Measurements from ENCODE around the gene GSTA4.
"Not testable (repeated sequence)": the region's sequence is repeated elsewhere in the genome, so short reads cannot be mapped to it uniquely, and the experiment has no call there.

Gene GSTA4

DNA sequence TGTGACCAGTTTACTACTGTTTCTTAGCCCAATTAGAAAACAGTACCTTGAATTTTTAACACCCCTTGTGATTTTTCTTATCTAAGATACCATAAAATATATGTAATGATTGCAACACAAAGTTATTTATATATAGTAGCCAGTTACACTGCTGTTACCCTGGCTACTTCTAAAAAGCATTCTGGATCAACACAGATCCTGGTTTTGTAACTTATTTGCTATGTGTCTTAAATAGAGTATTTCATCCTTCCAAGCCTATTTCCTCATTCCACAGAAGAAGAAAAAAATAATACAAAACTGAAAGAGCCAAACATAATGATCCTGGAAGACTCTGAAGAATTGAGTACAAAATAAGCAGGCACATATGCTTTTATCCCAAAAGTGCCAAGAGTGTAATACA lies 19.0 kb upstream of the GSTA4 start:
- no peak for DNase-seq (ENCODE audit: low read depth)

DNA sequence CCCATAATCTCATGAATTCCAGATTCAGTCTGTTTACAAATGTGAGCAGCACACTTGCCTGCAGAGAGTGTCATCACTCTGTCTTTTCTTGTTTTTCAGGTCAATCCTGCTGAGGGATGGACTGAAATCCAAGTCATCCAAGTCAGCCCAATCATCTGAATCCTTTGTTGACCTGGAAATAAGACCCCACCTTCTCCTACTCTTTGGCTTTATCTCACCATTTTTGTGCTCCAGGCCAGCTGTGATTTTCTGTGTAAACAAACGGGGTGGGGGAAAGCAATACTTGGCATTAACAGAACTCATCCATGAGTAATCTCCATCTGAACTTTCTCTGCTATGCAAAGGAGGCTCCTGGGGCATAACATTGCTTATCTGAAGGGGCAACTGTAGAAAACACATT lies 16.9 kb upstream of the GSTA4 start:
- DNase-seq (ENCODE audit: low read depth) = no peak

DNA sequence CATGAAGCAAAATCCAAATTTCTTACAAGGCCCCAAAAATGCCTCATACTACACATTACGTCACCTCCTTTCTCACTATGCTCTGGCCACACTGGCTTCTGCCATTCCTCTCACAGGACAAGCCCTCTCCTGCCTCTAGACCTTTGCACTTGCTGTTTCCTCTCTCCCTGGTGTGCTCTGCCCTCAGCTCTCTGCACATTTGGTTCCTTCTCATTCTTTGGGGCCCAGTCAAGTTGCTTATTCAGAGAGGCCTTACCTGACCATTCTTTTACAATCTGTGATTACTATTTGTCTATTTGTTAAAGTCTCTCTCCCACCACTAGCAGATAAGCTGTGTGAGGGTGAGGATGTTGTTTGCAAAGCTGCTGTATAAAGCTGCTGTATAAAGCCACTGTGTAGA lies 15.4 kb upstream of the GSTA4 start:
- DNase-seq (ENCODE audit: low read depth) = no peak

DNA sequence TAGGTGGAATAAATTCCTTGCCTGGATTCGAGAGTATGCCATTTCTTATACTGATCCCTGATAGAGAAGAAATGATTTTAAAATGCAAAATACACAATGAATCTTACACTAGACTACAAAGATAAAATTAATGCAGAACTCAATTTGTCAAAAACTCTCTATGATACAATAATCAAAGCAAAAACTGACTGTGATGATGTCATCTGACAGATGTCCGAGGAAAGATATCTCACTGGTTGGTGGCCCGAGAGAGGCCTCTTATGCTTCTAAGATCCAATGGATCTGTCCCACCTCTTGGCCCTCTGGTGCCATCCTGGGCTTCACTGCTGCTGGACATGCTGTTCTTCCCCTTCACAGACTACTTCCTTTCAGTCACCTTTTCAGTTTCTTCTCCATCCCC lies 14.4 kb upstream of the GSTA4 start:
- DNase-seq (ENCODE audit: low read depth) = no peak

DNA sequence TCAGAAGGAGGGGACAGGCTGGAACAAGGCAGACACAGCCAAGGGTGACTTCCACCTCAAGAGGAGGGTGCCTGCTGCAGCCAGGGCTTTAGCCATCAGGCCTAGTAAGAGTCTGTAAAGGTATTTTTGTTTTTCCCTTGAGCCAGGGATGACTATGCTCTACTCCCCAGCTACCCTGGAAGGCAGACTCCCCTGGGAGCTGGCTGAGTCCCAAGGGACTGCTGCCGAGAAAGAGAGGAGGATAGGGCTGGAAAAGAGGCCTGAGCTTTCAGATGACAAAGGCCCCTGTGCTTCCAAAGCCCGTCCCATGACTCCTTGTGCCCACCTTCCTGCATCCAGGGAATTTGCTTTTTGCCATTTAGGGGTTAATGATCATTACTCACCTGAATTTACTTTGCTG lies 14.0 kb upstream of the GSTA4 start:
- DNase-seq (ENCODE audit: low read depth) = no peak

DNA sequence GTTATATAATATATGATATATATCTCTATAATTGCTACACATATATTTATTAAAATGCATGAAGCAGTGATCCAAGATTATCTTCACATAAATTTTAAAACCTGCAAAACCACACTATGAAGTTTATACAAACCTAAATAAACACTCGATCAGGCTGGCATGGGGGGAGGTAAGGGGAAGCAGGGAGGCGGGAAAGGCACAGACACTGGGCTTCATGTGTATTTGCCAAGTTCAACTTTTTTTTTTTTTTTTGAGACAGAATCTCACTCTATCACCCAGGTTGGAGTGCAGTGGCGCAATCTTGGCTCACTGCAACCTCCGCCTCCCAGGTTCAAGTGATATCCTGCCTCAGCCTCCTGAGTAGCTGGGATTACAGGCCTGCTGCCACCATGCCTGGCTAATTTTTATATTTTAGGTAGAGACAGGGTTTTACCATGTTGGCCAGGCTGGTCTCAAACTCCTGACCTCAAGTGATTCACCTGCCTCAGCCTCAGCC lies 13.2 kb upstream of the GSTA4 start:
- not testable (repeated sequence) for DNase-seq (ENCODE audit: low read depth)

DNA sequence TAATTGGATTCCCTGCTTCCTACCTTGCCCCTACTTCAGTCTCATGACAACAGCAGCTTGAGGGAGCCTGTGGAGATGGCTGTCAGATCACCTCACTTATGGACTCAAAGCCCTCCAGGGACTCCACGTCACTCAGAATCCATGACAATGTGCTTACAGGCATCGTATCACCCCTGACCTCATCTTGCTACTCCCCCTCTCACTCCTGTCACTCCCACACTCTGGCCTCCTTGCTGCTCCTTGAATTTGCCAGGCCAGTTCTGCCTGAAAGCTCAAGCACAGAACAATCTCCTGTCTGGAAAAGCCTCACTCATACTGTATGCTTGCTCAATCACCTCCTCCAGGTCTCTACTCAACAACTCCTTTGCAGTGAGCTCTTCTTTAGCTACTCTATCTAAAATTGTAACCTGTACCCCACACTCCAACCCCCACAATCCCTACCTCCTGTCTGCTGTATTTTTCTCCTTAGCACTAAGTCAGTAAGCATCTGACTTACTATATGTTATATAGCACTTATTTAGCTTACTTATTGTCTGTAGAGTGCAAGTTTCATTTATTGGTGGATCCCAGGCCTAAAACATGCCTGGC lies 10.7 kb upstream of the GSTA4 start:
- DNase-seq (ENCODE audit: low read depth) = no peak

DNA sequence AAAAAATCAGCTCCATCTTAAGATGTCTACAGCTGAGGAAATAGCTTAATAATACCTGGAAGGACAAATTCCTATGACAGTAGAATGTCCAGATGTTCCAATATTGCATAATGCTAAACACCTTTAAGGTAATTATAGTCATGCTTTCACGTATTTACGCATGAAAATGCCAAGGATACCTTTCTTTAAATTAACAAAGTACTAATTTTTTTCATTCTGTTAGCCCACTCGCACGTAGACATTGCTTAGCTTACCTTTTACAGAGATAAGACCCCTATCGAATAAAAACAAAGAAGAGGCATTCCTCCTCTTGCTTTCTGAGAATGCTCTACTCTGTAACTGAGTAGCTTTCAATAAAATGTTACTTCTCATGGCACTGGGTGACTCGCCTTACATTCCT lies 4.4 kb upstream of the GSTA4 start:
- DNase-seq (ENCODE audit: low read depth) = no peak

DNA sequence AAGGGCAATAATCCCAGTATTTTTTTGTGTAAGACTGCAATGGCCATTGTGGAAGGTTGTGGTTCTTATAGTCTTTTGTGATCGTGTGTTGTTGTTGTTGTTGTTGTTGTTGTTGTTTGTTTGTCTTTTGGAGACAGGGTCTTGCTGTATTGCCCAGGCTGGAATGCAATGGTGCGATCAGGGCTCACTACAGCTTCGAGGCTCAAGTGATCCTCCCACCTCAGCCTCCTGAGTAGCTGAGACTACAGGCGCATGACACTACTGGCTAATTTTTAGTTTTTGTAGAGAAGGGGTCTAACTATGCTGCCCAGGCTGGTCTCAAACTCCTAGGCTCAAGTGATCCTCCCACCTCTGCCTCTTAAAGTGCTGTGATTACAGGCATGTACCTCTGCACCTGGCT lies 3.5 kb upstream of the GSTA4 start:
- no peak for DNase-seq (ENCODE audit: low read depth)

DNA sequence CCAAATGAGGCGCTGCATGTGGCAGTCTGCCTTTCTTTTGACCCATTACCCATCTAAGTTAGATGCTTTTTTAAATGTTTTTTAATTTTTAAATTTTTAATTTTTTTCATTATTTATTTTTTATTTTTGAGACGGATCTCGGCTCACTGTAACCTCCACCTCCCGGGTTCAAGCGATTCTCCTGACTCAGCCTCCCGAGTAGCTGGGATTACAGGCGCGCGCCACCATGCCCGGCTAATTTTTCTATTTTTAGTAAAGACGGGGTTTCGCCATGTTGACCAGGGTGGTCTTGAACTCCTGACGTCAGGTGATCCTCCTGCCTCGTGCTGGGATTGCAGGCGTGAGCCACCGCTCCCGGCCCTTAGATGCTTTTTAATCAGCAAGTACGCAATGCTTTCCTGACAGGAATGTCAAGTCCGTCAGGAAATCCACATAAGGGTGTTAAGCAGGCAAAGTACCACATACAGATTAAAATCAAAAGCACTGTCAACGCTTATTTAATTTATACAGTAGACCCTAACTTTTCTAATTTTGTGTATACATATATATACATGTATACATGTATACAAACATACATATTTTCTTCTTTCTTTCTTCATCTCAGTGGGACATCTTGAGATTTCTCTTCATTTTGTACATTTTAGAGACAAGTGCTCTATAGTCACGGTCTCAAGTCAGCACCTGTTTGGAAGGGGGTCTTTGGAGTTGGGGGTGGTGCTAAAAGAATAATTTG lies 995 bp upstream of the GSTA4 start:
- DNase-seq (ENCODE audit: low read depth) = peak; percentile 73

DNA sequence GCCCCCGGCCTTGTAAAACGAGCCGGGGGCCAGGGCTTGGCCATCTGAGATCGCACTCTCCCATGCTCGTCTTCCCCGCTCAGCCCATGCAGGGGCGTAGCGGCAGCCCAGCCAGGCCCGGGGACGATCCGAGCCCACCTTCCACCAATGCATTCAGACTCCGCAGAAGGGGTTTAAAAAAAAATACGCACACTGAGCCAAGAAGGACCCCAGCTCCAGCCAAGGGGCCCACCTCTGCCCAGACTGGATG lies 320 bp downstream of the GSTA4 start:
- DNase-seq (ENCODE audit: low read depth) = no peak

DNA sequence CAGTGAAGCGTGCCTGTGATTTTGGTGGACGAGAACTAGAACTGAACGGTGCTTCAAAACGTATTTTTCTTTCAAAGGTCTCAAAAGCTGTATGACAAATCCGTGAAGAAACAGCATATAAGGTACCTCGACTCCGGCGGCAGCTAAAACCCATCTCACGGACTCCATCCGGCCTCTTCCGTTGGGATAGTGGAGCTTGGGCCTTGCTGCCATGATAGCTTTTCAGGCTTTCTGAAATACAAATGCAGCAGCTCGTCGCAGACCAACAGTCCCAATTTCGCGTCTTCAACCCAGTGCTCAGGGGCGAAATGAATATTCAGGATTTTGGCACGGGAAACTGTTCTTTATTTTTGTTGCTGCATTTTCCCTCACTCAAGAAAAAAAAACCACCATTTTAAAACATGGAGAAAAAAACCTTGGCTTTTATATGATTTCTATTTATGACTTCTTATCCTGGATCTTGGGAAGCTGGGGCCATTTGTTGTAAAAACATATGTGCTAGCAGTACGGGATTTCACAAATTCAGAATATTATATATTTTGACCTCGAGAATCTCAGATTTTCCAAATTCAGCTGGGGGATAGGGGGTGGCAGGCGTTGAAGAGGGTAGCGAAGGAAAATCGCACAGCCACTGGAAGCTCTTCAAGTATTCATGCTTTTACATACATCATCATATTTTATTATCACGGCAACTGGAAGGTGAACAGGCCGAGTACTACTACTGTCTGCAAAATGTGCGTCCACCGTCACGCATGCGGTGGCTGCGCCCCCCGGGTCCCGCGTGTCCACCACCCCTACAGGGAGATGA lies 849 bp downstream of the GSTA4 start:
- DNase-seq (ENCODE audit: low read depth) = no peak

DNA sequence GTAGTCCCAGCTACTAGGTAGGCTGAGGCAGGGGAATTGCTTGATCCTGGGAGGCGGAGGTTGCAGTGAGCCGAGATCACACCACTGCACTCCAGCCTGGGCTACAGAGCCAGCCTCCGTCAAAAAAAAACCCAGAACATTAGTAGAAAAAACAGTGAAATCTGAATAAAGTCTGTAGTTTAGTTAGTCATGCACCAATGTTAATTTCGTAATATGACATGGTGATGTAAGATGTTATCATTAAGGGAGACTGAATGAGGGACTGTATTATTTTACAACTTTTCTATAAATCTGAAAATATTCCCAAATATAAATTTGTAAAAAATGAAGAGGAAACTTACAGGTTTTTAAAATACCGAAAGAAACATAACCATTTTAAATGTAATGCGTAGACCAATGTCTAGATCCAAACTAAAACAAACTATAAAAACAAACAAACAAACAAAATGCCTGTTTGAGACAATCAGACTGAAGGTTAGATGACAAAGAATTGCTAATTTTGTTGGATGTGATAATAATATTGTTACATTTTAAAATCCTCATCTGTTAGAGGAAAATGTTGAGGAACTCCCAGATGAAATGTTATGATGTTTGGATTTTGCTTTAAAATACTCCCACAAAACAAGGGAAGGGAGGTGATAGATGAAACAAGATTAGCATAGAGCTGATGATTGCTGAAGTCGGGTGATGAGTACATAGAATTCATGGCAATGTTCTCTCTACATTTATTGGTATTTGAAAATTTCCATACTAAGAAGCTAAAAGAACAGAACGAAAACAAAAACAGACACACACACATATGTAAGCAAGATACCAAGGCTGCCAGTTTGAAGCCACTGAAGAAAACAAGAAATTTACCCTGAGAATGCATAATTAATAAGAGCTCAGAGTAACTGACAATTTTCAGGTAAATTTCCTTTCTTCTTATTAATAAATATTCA lies 1.8 kb downstream of the GSTA4 start:
- no peak for DNase-seq (ENCODE audit: low read depth)

DNA sequence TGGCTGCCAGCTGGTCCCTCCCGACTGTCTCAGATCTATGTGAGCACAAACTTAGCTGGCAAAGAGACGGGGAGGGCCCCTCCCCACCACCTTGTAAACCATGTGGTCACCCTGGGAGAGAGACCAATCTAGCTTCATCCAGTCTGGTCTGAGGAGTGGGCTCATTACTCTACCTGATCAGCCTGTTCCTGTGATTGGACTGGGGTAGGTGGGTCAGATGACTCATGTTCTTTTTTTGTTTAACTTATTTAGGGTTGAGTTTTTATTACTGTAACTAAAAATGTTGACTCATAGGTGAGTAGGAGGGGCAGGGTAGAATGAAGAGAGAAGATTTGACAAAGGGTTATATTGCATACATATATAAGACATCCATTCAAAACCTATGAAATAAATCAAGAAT lies 4.7 kb downstream of the GSTA4 start:
- DNase-seq (ENCODE audit: low read depth) = no peak

DNA sequence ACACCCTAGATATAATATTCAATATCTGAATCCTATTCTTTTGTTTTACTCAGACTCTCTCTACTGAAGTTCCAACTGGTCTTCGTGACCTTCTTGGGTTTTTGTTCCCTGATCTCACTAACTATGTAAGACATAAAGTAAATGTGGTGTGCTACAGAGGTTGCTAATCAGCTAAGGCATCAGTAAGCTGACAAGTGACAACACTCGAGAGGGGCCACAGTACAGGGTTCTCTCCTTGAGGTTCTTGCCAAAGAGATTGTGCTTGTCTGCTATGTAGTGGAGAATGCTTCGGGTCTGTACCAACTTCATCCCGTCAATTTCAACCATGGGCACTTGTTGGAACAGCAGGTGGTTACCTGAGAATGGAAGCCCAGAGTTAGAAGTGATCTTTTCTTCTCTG lies 9.9 kb downstream of the GSTA4 start:
- no peak for DNase-seq (ENCODE audit: low read depth)

DNA sequence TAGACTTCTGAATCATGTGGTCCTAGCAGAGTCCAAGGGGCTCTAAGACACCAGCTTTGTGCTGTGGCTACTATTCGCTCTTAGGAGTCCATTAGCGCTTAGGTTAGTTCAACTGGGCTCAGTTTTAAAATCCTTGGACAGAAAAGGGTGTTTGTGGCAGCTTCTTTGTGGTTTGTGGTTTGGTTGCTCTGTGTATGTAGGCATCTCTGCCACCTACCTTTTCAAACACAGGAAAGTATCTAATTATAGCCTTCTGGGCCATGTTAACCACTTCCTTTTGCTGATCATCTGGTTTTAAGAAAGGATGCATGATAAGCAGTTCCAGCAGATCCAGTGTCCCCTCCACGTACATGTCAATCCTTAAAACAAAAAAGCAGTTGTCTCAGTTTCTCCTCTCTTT lies 10.8 kb downstream of the GSTA4 start:
- DNase-seq (ENCODE audit: low read depth) = no peak

DNA sequence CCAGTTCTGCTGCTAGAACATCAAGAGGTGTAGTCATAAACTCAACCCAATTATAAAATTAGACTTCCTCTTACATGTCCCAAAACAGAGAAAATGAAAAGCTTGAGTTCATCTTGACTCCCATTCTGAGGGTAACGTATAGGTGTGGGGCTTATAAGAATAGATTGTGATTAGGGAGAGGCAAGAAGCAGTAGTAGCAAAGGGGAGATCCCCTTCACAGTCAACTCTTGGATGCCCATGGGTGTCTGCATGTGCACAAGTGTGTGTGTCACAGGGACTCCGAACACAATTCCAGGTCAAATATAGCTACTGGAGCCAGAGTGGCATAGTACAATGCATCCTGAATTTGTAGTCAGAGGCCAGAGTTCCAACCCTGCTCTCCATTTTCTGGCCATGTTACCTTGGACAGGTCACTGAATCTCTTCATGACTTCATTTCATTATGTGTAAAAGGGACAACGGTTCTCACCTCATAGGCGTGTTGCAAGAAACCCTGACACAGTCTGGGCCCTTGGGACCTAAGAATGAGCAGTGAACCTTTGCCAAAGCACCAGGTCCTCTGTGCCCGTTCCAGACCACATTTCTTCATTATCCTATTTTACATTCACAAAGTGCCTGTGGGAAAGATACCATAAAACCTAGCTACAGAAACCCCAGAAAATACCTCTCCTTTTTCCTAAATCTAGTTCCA lies 11.8 kb downstream of the GSTA4 start:
- no peak for DNase-seq (ENCODE audit: low read depth)

DNA sequence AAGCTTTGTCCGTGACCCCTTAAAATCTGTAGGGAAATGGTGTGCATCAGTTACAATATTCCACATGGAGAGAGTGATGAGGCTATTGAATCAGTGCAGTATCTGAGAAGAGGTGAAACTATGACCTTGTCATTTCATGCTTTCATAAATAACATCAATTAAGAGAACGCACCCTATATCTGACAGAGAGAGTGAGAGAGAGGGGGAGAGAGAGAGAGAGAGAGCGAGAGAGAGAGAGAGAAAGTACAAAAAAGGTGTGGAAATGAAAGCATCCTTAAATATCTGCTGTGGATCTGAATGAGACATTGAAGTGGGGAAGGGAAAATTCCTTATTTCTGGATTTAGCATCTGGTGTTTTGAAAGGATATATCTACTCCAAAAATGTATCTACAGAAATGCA lies 12.4 kb downstream of the GSTA4 start:
- DNase-seq (ENCODE audit: low read depth) = no peak

DNA sequence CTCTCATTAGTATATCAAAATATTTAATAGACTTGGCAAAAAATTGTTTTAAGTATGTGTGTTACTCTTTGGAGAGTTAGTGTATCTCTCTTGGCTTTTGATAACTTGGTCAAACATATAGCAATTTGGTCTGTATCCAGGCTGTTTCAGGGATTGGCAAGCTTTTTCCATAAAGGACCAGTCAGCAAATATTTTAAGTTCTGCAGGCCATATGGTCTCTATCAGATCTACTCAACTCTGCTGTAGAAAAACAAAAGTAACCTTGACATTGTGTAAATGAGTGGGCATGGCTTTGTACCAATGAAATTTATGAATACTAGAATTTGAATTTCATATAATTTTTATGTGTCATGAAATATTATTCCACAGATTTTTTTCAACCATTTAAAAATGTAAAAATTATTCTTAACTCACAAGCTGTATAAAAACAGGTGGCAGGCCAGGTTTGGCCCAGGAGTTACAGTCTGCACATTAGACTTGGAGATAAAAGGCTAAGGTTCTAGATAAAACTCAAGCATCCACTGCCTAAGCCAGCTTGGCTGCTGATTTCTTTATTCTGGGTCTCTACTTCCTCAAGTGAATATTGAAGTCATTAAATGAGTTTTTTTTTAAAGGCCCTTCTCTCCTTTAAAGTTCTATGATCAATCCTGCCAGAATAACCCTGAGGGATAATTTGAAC lies 13.7 kb downstream of the GSTA4 start:
- no peak for DNase-seq (ENCODE audit: low read depth)

DNA sequence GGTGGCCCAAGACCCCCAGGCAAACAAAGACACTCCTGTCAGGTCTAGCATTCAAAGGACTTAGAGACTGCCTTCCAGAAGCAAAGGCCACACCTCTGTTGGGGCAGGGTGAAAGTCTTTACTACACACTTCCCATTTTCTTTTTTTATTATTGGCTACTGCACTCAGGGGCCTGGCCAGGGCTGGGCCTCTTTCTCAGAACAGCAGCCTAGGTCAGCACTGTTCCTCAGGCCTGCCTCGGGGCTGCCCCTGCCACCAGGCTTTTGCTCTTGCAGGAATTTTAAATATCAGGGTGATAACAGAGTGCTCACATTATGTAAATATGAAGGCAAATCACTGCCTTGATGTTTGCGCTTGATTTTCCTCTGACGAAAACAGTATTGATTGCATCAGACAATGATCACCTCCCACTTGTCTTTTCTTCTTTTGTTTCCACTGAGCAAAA lies 18.5 kb downstream of the GSTA4 start:
- DNase-seq (ENCODE audit: low read depth) = no peak

DNA sequence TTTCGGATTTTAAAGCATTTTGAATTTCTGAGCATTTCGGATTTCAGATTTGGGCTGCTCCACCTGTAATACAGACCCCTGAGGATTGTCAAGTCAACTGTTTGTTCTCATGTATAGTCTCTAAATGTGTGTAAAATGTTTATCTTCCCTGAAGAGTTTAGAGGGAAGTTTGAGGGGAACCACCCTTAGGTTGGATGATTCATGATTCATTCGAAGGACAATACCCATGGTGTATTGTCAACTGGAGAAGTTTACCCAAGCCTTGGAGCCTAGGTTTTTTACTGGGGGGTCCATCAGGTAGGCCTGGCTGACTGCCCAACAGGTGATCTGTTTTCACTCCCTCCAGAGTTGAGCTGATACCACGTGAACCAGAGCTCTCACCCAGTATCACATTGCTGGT lies 18.9 kb downstream of the GSTA4 start:
- DNase-seq (ENCODE audit: low read depth) = no peak
